Pons (tissue), 1 donor: Measurements from ENCODE around the gene DCAF17.
A peak's percentile ranks its signal among the peaks of the same experiment; 100 is the strongest.
"Not testable (repeated sequence)": the region's sequence is repeated elsewhere in the genome, so short reads cannot be mapped to it uniquely, and the experiment has no call there.

Source experiments
- DNase-seq: peaks from one replicate; pipeline ENCODE4 v3.0.0-alpha.2; 2016; ENCODE audit warnings: low spot score

The DCAF17 gene

GRCh38 chr2:171514908-171515582, 81.0 kb downstream of the DCAF17 start:
- DNase-seq: no peak

DNA sequence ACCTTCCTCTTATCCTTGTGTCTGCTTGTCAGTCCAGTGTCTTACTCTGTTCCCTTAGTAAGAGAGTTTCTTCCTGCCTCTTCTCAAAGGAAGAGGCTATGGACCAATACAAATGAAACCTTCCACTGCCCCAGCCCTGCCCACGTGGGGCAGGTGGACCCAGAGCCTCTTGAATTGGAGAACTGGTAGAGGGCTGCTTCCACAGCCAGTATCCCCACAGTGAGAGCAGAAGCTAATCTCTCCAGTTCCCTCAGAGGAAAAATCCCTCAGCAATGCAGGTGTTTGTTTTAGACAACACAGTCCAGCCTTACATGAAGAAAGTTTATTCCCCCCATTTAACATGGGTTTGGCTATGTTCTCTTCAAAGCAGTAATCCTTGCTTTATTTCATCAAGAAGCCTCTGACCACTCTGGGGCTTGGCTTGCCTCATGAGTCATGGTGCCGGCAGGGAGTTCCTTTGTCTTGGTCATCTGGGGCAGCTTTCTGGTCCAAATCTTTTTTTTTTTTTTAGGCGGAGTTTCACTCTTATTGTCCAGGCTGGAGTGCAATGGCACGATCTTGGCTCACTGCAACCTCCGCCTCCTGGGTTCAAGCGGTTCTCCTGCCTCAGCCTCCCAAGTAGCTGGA, 81.8 kb downstream of the DCAF17 start:
- DNase-seq: no peak

DNA sequence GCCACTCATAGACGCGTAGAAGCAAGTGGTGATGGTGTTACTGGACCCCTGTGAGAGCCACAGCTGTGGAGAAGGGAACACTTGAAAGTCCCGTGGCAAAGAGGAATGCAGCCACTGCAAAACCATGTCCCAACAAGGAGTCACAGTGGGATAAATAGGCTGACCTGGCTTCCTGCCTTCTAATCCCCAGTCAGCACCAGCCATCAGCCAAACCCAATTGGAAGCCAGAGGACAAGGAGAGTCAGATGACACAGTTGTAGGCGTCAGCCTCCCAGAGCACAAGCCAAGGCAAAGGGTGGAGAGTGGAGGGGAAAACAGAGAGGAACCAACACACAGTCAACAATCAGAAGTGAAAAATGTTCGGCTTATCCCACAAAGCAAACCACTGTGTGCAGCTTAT, 82.8 kb downstream of the DCAF17 start:
- no peak for DNase-seq

- DNase-seq: no peak
Measured at GRCh38 chr2:171520471-171520870, 86.4 kb downstream of the DCAF17 start.

GRCh38 chr2:171521361-171522051, 87.5 kb downstream of the DCAF17 start:
- peak; percentile 34 for DNase-seq

- DNase-seq: peak; percentile 90
Measured at GRCh38 chr2:171522052-171522787, 88.2 kb downstream of the DCAF17 start, which contains the start of gene CYBRD1. TSS of gene CYBRD1 (plus strand) at chr2:171522474. CDS start at chr2:171522546, 72 bp downstream.

- no peak for DNase-seq
Measured at GRCh38 chr2:171522788-171523087, 88.7 kb downstream of the DCAF17 start.

- peak; percentile 86 for DNase-seq
Measured at GRCh38 chr2:171523088-171524017, 89.3 kb downstream of the DCAF17 start.

DNA sequence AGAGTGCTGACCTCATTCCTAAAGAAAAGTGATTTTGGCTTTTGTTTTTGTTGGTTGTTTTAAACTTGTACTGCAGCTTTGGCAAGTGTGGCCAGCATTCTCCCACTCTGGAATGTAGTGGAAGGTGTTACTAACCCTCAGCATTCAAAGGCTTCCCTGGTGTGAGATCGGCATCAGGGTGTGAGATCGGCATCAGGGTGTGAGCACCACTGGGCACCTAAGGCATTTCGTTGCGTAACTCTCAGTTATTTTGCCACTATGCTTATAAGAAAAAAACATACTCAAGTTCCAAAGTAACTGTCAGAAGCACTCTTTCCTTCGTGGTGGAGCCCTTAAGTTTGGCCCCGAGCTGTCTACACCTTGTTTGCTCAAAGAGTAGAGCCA, 90.0 kb downstream of the DCAF17 start:
- no peak for DNase-seq

- no peak for DNase-seq
Measured at GRCh38 chr2:171529914-171530313, 95.9 kb downstream of the DCAF17 start.

GRCh38 chr2:171530378-171530777, 96.4 kb downstream of the DCAF17 start:
- DNase-seq: no peak

GRCh38 chr2:171530859-171531258, 96.8 kb downstream of the DCAF17 start:
- not testable (repeated sequence) for DNase-seq

GRCh38 chr2:171531291-171531690, 97.3 kb downstream of the DCAF17 start:
- peak; percentile 16 for DNase-seq

DNA sequence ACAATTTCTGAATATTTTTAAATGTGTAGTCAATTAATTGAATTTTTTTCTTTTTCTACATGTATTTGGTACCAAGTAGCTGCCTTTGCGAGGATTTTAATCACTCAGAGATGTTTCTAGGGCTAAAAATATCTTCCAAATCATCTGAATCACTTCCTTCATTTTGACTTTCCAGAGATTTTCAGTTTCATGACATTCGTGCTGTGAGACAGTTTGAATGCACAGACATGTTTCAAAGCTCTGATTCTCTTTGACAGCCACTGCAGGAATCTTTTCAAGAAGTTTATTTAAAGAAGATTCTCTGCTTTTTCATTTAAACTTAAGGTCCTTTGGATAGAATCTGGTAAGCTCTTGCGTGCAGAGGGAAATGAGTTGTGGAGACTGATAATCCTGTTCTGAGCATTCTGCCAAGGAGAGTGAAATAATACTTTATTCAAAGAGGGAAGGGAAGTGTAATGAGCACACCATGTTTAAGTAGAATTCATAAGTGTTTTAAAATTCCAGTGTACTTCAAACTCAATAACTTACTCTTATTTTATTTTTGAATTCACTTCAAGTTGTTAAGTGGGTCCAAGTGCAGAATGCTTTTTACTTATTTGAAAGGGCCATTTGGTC, 97.9 kb downstream of the DCAF17 start:
- DNase-seq: no peak

DNA sequence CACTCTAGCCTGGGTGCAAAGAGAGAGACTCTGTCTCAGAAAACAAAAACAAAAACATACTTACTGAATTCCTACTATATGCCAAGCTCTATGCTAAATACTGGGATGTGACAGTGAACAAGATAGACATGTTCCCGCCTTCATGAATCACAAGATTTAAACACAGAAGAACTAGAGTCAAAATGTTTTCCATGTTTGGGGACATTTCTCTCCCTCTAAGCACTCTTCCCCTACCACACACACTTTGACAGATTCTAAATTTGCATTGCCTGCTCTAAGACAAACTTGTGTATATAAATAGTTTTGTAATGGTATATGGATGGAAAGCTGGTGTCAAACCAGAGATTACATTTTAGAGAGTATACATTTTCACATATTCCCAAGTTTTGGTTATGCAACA, 99.3 kb downstream of the DCAF17 start:
- no peak for DNase-seq
